RCC 7860 (cell line): ENCODE data around the gene DOK3.

Experiments used
- DNase-seq: peaks from one replicate; pipeline ENCODE4 v3.0.0-alpha.2; 2015; ENCODE audit warnings: low spot score
- FAIRE-seq: peaks from 2 replicates; lab custom pipeline; 2012; peaks lifted over from hg19 to GRCh38; lab: Jason Lieb, UNC

Gene DOK3

GRCh38 chr5:177455661-177456590, 53.7 kb downstream of the DOK3 start:
- peak; percentile 70 for DNase-seq
- FAIRE-seq: no peak

DNA sequence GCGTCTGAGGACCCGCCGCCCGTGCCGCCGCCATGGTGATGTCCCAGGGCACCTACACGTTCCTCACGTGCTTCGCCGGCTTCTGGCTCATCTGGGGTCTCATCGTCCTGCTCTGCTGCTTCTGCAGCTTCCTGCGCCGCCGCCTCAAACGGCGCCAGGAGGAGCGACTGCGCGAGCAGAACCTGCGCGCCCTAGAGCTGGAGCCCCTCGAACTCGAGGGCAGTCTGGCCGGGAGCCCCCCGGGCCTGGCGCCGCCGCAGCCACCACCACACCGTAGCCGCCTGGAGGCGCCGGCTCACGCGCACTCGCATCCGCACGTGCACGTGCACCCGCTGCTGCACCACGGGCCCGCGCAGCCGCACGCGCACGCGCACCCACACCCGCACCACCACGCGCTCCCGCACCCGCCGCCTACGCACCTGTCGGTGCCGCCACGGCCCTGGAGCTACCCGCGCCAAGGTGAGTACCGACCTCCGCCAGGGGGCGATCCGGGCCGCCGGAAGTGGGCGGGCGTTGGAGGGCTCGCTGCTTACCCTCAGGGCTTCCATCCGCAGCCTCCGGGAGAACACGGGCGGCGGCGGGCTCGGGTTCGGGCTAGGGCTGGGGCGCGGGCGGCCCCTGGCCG, 54.5 kb downstream of the DOK3 start:
- FAIRE-seq: no peak
- peak; percentile 64 for DNase-seq

- DNase-seq (peak; percentile 79), FAIRE-seq (no peak)
These were observed 55.1 kb downstream of the DOK3 start for GRCh38 chr5:177454397-177455035.

DNA sequence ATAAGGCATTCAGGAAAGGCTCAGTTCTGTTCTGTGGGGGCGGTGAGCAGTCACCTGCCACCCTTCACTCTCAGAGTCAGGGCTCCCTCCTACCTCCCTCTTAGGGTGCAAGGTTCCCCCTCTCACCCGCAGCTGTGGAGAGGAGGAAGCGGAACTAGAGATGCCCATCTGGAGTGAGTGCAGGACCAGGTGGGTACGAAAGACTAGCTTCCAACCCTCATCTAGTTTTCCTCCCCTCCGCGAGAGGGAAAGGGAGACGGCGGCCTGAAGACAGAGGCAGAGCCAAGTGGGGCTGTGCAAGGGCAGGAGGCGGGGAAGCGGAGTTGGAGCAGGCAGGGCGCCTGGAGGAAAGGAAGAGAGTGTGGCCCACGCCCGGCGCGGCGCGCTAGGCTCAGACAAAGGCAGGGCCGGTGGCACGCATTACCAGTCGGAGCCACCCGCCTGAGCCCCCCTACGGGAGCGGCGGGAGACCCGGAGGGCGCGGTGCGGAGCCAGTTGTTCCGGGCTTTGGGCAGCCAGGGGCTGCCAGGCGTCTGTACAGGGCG, 55.7 kb downstream of the DOK3 start:
- DNase-seq (no peak), FAIRE-seq (no peak)

- FAIRE-seq (no peak), DNase-seq (no peak)
These were observed 56.7 kb downstream of the DOK3 start for GRCh38 chr5:177452688-177453638.
